ENCODE measurements around the gene LNP1. TPM values are rescaled to one million over a fixed set of nuclear protein-coding genes. Genes with fewer than 3 reads are reported as not detected.

LNP1 gene
- total and polyA plus RNA-seq, 2 of the 13 experiments (the other 11 are each of a cell fraction or from before 2014, with no cell fraction given): 3.6 to 7.0 TPM

- no peak for TF ChIP-seq ZNF710 (CRISPR knock-in tag; IDR thresholded peaks at IDR 0.05; ENCODE audit: borderline replicate concordance)
- no peak for TF ChIP-seq ZSCAN31 (CRISPR knock-in tag; IDR thresholded peaks at IDR 0.05; ENCODE audit: low read depth)
- 0 out of 2 replicates have a peak, but pooled peaks have one; percentile 21 for TF ChIP-seq ZNF292 (CRISPR knock-in tag; IDR thresholded peaks at IDR 0.05; ENCODE audit: borderline replicate concordance, low read depth)
- TF ChIP-seq ZNF841 (CRISPR knock-in tag; IDR thresholded peaks at IDR 0.05; ENCODE audit: borderline replicate concordance): no peak
- TF ChIP-seq MAX (IDR thresholded peaks at IDR 0.05): peak; percentile 19; the same call in 1 of the 2 replicates
- TF ChIP-seq TBX2 (CRISPR knock-in tag; IDR thresholded peaks at IDR 0.05; ENCODE audit: borderline replicate concordance): no peak
- no peak for TF ChIP-seq CBFB (CRISPR knock-in tag; IDR thresholded peaks at IDR 0.05)
- TF ChIP-seq SOX13 (IDR thresholded peaks at IDR 0.05): no peak
- TF ChIP-seq SOX13 (CRISPR knock-in tag; conservative IDR thresholded peaks at IDR 0.05 in 1 of 2, IDR thresholded peaks at IDR 0.05 in 1 of 2): no peak
- TF ChIP-seq PPARG (CRISPR knock-in tag; conservative IDR thresholded peaks at IDR 0.05): no peak
- no peak for TF ChIP-seq ZNF749 (CRISPR knock-in tag; IDR thresholded peaks at IDR 0.05; ENCODE audit: borderline replicate concordance)
- no peak for TF ChIP-seq THAP9 (CRISPR knock-in tag; IDR thresholded peaks at IDR 0.05; ENCODE audit: borderline replicate concordance)
- no peak for TF ChIP-seq ZNF672 (CRISPR knock-in tag; IDR thresholded peaks at IDR 0.05)
- no peak for TF ChIP-seq ZNF468 (CRISPR knock-in tag; IDR thresholded peaks at IDR 0.05)
- TF ChIP-seq MAF1 (CRISPR knock-in tag; IDR thresholded peaks at IDR 0.05; ENCODE audit: borderline replicate concordance): no peak
- no peak for TF ChIP-seq ZNF704 (CRISPR knock-in tag; IDR thresholded peaks at IDR 0.05; ENCODE audit: borderline replicate concordance)
- TF ChIP-seq ZBTB8A (CRISPR knock-in tag; IDR thresholded peaks at IDR 0.05; ENCODE audit: borderline replicate concordance, low read depth): no peak
- TF ChIP-seq SOX5 (CRISPR knock-in tag; IDR thresholded peaks at IDR 0.05; ENCODE audit: borderline replicate concordance): no peak
- TF ChIP-seq REXO4 (CRISPR knock-in tag; IDR thresholded peaks at IDR 0.05; ENCODE audit: borderline replicate concordance): no peak
- TF ChIP-seq ZNF121 (CRISPR knock-in tag; IDR thresholded peaks at IDR 0.05): peak; percentile 31; the same call in 1 of the 2 replicates
- TF ChIP-seq IRF2 (CRISPR knock-in tag; IDR thresholded peaks at IDR 0.05): 0 out of 2 replicates have a peak, but pooled peaks have one; percentile 21
- no peak for TF ChIP-seq ZNF207 (IDR thresholded peaks at IDR 0.05; ENCODE audit: borderline replicate concordance)
- no peak for TF ChIP-seq CBX2 (IDR thresholded peaks at IDR 0.05; ENCODE audit: low read depth, low read length)
- TF ChIP-seq CBX2 (CRISPR knock-in tag; IDR thresholded peaks at IDR 0.05; ENCODE audit: low read depth): no peak
- TF ChIP-seq ZBTB7B (CRISPR knock-in tag; IDR thresholded peaks at IDR 0.05): 0 out of 2 replicates have a peak, but pooled peaks have one; percentile 18
Observed at GRCh38 chr3:100399341-100400071, 1.8 kb upstream of the LNP1 start (continued).
